ENCODE data around the gene SAMM50. TPM values are rescaled to one million over a fixed set of nuclear protein-coding genes. Genes with fewer than 3 reads are reported as not detected.
A peak's percentile ranks its signal among the peaks of the same experiment; 100 is the strongest.

Gene SAMM50
- total RNA-seq, 1 donor from 2014 or later: 32.6 TPM

- peak; percentile 65 for DNase-seq (ENCODE audit: low read depth)
Observed at GRCh38 chr22:43945632-43946383, 9.4 kb upstream of the SAMM50 start.

DNA sequence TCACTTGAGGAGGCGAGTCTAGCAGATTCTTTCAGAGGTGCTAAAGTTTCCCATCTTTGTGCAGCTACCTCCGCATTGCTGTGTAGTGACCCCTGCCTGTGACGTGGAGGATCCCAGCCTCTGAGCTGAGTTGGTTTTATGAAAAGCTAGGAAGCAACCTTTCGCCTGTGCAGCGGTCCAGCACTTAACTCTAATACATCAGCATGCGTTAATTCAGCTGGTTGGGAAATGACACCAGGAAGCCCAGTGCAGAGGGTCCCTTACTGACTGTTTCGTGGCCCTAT is 8.9 kb upstream of the SAMM50 start:
- no peak for DNase-seq (ENCODE audit: low read depth)

DNA sequence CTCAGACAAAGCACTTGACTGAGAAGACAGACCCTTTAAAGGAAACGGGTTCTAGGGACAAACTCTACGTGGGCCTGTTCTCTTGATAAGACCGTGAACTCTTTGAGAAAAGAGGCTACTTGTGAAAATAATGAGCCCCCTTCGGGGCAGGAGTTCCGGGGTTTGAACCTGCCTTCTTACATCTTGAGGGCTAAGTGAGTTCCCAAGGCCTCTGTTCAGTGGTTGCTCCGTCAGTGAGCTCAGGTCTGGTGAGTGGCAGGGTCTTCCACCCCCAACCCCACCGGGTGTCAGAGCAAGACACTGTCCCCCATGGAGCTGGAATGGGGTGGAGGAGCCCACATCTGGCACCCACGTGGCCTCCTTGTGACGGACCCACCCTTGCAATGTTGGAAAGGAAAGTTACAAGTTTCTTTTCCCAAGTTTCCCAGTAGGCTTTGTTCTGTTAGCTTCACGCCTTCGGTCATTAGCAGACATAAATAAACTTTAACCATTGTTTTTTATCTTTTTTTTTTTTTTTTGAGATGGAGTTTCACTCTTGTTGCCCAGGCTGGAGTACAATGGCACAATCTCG is 6.3 kb upstream of the SAMM50 start:
- no peak for DNase-seq (ENCODE audit: low read depth)

DNA sequence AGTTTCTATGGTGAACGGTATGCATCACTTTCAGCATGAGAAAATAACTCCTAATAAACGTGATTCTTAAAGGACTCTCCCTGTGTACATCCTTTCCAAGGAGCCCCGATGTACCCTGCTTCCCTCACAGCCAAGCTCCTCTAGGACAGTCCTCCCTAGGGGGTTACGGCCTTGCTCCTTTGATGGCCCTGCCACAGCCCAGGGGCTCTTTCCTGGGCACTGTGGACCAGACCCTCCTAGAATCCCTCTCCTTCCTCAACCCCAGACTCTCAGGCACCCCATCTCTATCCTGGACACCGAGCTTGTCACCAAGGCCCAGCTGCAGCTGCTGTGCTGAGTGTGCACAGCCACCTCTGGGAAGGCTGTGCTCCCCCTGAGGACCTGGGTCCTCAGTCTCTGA is 3.9 kb upstream of the SAMM50 start:
- DNase-seq (ENCODE audit: low read depth): no peak

GRCh38 chr22:43951966-43952365 is 3.3 kb upstream of the SAMM50 start:
- no peak for DNase-seq (ENCODE audit: low read depth)

- DNase-seq (ENCODE audit: low read depth): no peak
Observed at GRCh38 chr22:43953988-43954785, 1.1 kb upstream of the SAMM50 start.

DNA sequence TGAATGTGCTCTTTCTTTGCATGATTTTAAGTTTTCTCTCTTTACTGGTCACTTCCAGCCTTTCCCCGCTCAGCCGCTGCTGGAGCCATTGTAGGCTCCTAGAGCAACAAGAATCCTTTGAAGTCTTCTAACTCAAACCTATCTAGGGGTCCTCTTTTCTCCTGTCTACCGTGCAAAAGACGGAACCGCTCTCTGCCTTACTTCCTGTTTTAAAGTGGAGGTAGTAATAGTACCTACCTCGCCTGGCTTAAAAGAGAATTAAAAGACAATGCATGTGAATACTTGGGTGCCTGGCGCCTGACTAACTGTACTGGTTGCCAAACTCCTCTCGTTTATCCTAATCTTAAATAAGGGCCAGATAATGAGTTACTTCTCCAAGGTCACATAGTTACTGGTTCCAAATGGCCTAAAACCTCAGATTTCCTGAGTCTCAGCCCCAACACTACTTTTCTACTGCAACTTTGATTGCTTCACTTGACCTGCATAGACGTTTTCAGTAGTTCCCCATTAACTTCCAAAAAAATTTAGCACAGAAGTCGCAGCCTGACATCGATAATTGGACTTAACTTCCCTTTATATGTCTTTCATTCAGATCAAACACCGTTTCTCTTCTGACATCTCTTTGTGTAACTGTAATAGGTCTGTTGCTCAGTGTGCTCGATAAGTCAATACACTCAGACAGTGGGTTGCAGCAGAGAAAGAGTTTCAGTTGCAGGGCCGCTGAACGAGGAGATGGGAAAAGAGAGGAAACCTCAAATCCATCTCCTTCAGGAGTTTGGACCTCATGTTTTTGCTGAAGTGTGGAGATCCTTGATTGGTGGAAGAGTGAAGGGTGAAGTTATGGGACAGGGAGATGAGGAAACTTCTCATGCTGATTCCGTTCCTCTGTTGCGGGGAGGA is 891 bp downstream of the SAMM50 start:
- DNase-seq (ENCODE audit: low read depth): no peak

DNA sequence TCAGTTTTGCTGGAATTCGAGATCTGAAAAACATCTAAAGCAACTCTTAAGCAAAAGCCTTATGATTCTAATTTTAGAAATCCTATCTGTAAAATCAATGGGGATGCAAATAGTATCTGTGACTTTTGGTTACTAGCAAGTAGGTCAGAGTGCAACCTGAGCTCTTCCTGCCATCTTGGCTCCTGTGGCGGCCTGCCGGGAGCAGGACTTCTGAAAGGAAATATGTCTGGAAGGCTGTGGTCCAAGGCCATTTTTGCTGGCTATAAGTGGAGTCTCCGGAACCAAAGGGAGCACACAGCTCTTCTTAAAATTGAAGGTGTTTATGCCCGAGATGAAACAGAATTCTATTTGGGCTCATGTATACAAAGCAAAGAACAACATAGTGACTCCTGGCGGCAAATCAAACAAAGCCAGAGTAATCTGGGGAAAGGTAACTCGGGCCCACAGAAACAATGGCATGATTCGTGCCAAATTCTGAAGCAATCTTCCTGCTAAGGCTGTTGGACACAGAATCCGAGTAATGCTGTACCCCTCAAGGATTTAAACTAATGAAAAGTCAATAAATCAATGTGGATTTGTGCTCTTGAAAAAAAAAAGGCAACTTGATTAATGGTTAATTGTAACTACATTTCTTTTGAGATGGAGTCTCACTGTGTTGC is 1.7 kb downstream of the SAMM50 start:
- DNase-seq (ENCODE audit: low read depth): no peak

GRCh38 chr22:43957871-43958270 is 2.6 kb downstream of the SAMM50 start:
- DNase-seq (ENCODE audit: low read depth): peak; percentile 26

DNA sequence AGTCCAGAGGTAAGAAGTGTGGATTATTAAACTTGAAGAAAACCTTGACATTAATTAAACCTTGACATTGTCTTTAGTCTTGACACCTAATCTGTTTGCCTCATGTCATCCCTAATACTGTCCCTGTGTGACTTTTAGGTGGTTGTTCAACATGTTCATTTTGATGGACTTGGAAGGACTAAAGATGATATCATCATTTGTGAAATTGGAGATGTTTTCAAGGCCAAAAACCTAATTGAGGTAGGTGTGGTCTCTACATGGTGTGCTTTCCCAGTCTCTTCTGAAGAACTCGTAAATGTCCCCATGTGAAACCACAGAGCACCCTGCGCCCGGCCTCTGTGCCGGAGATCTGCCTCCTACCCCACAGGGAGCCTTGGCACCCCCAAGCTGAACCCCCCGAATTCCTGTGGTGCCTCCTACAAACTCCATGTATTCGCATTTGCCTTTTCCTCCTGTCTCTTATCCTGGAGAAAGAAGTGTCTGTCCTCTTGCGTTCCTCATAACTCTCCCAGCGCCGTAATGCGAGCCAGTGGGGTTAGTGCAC is 9.1 kb downstream of the SAMM50 start:
- no peak for DNase-seq (ENCODE audit: low read depth)

DNA sequence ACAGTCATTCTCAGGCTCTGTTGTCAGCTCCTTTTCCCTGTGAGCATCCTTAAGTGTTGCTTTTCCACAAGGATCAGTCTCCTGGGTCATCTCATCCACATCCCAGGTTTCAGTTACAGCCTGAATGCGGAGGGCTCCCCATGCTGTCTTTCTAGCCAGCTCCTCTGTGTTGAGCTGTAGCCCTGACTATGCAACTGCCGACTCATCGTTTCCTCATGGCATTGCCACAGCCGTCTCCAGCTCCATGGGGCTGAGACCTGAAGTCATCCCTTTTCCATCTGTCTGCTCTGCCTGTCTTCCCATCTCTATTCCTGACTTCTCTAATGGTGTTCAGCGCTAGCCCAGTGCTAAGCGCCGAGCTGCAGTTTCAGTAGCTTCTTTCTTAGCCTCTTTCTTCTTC is 11.8 kb downstream of the SAMM50 start:
- no peak for DNase-seq (ENCODE audit: low read depth)

DNA sequence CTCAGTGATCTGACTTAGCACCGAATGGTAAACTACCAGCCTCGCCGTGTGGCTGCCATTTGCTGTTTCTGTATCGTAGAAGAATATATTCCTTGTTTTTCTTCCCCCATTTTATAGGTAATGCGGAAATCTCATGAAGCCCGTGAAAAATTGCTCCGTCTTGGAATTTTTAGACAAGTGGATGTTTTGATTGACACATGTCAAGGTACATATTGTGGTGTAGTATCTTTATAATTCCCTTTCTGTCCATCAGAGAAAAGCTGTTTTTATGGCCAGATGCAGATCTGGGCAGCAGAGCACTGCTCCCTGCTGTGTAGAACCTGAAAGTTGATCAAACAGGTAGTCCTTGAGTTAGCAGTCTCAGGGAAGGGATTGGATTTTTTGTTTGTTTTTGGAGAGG is 13.4 kb downstream of the SAMM50 start:
- DNase-seq (ENCODE audit: low read depth): no peak

DNA sequence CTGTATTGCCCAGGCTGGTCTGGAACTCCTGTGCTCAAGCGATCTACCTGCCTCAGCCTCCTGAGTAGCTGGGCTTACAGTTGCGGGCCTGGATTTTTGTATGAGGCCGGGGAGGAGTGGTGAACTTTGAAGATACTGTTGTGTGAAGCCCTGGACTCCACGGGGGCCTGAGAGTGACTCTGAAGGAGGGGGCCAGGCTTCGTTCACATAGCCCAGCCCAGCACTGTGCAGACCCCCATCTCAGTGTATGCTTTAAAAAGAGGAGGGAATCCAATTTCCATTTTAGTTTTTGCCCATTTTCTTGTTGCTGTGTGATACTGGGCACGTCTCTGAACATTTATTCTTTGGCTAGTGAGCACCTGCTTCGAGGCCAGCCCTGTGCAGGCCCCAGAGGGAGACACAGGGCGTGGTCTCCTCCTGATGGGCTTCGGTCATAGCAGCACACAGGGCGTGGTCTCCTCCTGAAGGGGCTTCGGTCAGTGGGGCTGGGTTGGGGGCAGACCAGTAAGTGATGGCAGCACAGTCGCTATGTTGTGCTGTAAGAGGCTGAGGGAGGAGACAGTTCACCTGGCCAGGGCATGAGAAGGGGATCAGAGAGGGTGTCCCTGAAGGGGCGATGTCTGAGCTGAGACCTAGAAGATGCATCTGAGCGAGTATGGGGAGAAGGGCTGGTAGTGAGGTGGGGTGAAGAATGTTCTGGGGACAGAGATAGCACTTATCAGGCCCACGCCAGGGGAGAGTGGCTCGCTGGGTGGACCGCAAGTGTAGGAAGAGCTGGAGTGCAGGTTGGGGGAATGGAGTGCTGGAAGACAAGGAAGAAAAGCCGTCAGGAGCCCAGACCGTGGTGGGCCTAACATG is 14.0 kb downstream of the SAMM50 start:
- DNase-seq (ENCODE audit: low read depth): no peak

DNA sequence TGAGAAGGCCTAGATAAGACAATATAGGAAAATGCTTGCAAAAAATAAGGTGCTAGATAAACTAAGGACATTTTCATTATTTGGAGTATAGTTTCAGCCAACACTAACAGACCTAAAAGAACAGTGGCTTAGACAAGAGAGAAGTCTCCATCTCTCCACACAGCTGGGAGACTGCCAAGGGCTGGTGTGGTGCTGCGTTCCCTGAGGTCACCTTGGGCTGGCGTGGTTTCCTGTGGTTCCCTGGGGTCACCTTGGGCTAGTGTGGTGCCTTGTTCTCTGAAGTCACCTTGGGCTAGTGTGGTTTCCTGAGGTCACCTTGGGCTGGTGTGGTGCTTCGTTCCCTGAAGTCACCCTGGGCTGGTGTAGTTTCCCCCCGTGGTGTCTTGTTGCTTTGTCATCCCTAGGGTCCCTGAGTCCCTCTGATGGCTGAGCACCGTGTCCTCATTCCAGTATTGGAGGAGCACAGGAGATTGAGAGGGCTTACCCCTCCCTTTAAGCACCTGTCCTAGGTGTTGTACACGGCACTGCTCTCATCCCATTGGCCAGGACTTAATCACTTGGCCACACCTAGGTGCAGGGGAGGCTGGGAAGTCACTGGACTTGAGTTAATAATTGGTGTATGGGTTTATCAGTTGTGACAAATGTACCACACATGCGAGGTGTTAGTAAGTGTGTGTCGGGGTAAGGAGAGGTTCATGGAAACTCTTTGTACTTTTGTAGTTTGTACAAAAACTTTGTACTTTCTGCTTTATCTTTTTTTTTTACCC is 14.9 kb downstream of the SAMM50 start:
- DNase-seq (ENCODE audit: low read depth): no peak

- DNase-seq (ENCODE audit: low read depth): no peak
Observed at GRCh38 chr22:43971112-43971511, 15.9 kb downstream of the SAMM50 start.

- no peak for DNase-seq (ENCODE audit: low read depth)
Observed at GRCh38 chr22:43972931-43973462, 17.8 kb downstream of the SAMM50 start.

DNA sequence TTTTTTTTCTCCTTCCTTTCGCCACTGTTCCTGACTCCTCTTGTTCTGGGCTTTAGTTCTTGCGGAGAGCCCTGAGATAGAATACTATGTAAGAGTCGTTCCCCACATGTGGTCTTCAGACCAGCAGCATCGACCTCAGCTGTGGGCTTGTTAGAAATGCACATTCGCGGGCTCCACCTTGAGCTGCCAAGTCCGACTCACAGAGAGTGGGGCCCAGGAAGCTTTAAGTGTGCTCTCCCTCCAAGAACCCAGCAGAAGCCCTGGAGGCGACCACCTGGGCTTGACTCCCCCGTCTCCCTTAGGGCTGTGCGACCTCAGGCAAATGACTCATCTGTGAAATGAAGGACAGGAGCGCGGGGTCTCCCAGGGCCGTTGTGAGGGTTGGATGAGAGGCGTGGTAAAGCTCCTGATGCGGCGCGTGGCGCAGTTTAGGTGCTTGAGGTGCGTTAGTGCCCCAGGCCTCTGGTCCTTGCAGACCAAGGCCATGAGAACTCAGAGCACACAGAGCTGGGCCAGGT is 18.8 kb downstream of the SAMM50 start:
- no peak for DNase-seq (ENCODE audit: low read depth)

- DNase-seq (ENCODE audit: low read depth): no peak
Observed at GRCh38 chr22:43975041-43975440, 19.8 kb downstream of the SAMM50 start.
